H1 (cell line): ENCODE results near the gene NEGR1. TPM values are rescaled to one million over a fixed set of nuclear protein-coding genes. Genes with fewer than 3 reads are reported as not detected.

Experiments used
- CTCF ChIA-PET: fragments of 300-600 bp; sonication (Branson Sonifier 250); formaldehyde crosslinking; loops from one replicate; lab custom pipeline; 2021; ENCODE audit not compliant: partially characterized antibody; lab: Charles Lee
- POLR2A ChIA-PET: fragments of 300-600 bp; sonication (Branson Sonifier 250); formaldehyde crosslinking; loops from one replicate; lab custom pipeline; 2021; ENCODE audit warnings: inconsistent platforms; ENCODE audit not compliant: partially characterized antibody; lab: Charles Lee
- DNase-seq, 2 experiments: peaks; one replicate each; pipeline versions ENCODE4 v3.0.0 to v3.0.0-alpha.2; 2010 to 2022; ENCODE audit warnings: low spot score in 2 of 2, low read depth in 1 of 2, mixed read lengths in 1 of 2
- FAIRE-seq: peaks from 2 replicates; lab custom pipeline; 2011; peaks lifted over from hg19 to GRCh38; lab: Jason Lieb, UNC
- H2AFZ ChIP-seq: 2 replicates; pipeline ENCODE4 v1.8.1; 2012; ENCODE audit warnings: low read length, inconsistent platforms
- H2AK5ac ChIP-seq: 2 replicates; pipeline ENCODE4 v1.6.1; 2013; ENCODE audit warnings: low read depth, low read length
- H2BK120ac ChIP-seq: replicated peaks from 2 replicates; pipeline ENCODE3; 2013; ENCODE audit warnings: low read depth, low read length, inconsistent platforms
- H2BK12ac ChIP-seq: 2 replicates; pipeline ENCODE4 v1.6.1; 2013; ENCODE audit warnings: low read depth, low read length
- H2BK15ac ChIP-seq: 2 replicates; pipeline ENCODE4 v1.6.1; 2013; ENCODE audit warnings: low read length
- H2BK20ac ChIP-seq: 2 replicates; pipeline ENCODE4 v1.6.1; 2013; ENCODE audit warnings: low read length
- H2BK5ac ChIP-seq: 2 replicates; pipeline ENCODE4 v1.6.1; 2013; ENCODE audit warnings: low read depth, low read length
- H3K14ac ChIP-seq: 2 replicates; pipeline ENCODE4 v1.6.1; 2013; ENCODE audit warnings: inconsistent platforms; ENCODE audit not compliant: insufficient read length
- H3K18ac ChIP-seq: 2 replicates; pipeline ENCODE4 v1.6.1; 2013; ENCODE audit warnings: low read length; ENCODE audit errors: extremely low read depth
- H3K23ac ChIP-seq: 2 replicates; pipeline ENCODE4 v1.6.1; 2013; ENCODE audit warnings: inconsistent platforms; ENCODE audit not compliant: insufficient read length
- H3K23me2 ChIP-seq: 2 replicates; pipeline ENCODE4 v1.6.1; 2013; ENCODE audit warnings: low read depth, low read length
- H3K27ac ChIP-seq: 2 replicates; pipeline ENCODE4 v1.6.1; 2011; ENCODE audit warnings: low read depth, low read length, inconsistent platforms
- H3K27me3 ChIP-seq, 4 experiments: replicated peaks in 1 of 4; 1 replicate in 1 of 4; 2 replicates in 3 of 4; pipeline versions ENCODE4 v1.6.1 to v1.8.1; 2011 to 2013; ENCODE audit warnings: low read length in 3 of 4, mild to moderate bottlenecking in 3 of 4, inconsistent platforms in 2 of 4, mixed read lengths in 2 of 4, moderate library complexity in 1 of 4; ENCODE audit not compliant: control insufficient read depth in 3 of 4, insufficient read depth in 3 of 4; ENCODE audit errors: extremely low read depth in 1 of 4
- H3K36me3 ChIP-seq, 4 experiments: 2 replicates each; pipeline versions ENCODE4 v1.6.1 to v1.8.1; 2011 to 2013; ENCODE audit warnings: mild to moderate bottlenecking in 4 of 4, low read length in 3 of 4, moderate library complexity in 2 of 4, control low read depth in 1 of 4, inconsistent platforms in 1 of 4; ENCODE audit not compliant: insufficient read depth in 4 of 4, control insufficient read depth in 2 of 4
- H3K4ac ChIP-seq: replicated peaks from 2 replicates; pipeline ENCODE3; 2013; ENCODE audit warnings: low read length, low read depth, mixed read lengths, inconsistent platforms; ENCODE audit not compliant: insufficient read length
- H3K4me1 ChIP-seq, 4 experiments: replicated peaks in 1 of 4; 1 replicate in 1 of 4; 2 replicates in 3 of 4; pipeline versions ENCODE4 v1.6.1 to v1.8.1; 2011 to 2013; ENCODE audit warnings: low read length in 3 of 4, inconsistent platforms in 2 of 4, mixed read lengths in 1 of 4; ENCODE audit not compliant: insufficient read depth in 4 of 4, control insufficient read depth in 3 of 4
- H3K4me2 ChIP-seq, 2 experiments: 2 replicates each; pipeline versions ENCODE4 v1.6.1 to v1.8.1; 2011 to 2013; ENCODE audit warnings: low read depth in 2 of 2, low read length in 2 of 2, control low read depth in 1 of 2, inconsistent platforms in 1 of 2, mild to moderate bottlenecking in 1 of 2; ENCODE audit not compliant: insufficient read depth in 1 of 2
- H3K4me3 ChIP-seq, 4 experiments: fragments of 200-600, 300-600 bp in 1 of 4; sonication (generic), shearing (Covaris generic), sonication (Bioruptor Twin) in 1 of 4; 2 replicates each; pipeline versions ENCODE4 v1.5.1 to v1.8.1; 2011 to 2016; ENCODE audit warnings: low read length in 4 of 4, low read depth in 3 of 4, control low read depth in 2 of 4, inconsistent platforms in 2 of 4, mild to moderate bottlenecking in 2 of 4, mixed read lengths in 1 of 4, moderate library complexity in 1 of 4; ENCODE audit not compliant: insufficient read depth in 2 of 4; ENCODE audit errors: extremely low read depth in 1 of 4
- H3K56ac ChIP-seq: replicated peaks from 2 replicates; pipeline ENCODE3; 2013; ENCODE audit warnings: low read depth, mild to moderate bottlenecking, mixed read lengths, low read length, inconsistent platforms; ENCODE audit not compliant: insufficient read length
- H3K79me1 ChIP-seq: 2 replicates; pipeline ENCODE4 v1.6.1; 2013; ENCODE audit warnings: low read depth, low read length, control low read depth
- H3K79me2 ChIP-seq, 2 experiments: 2 replicates each; pipeline versions ENCODE4 v1.6.1 to v1.8.1; 2012 to 2013; ENCODE audit warnings: low read length in 2 of 2, mild to moderate bottlenecking in 2 of 2, inconsistent platforms in 1 of 2; ENCODE audit not compliant: insufficient read depth in 2 of 2, control insufficient read depth in 1 of 2
- H3K9ac ChIP-seq, 4 experiments: replicated peaks in 1 of 4; 1 replicate in 1 of 4; 2 replicates in 3 of 4; pipeline versions ENCODE4 v1.6.1 to v1.8.1; 2011 to 2013; ENCODE audit warnings: low read depth in 3 of 4, low read length in 3 of 4, control low read depth in 2 of 4, mild to moderate bottlenecking in 2 of 4, moderate library complexity in 2 of 4, inconsistent platforms in 1 of 4; ENCODE audit errors: extremely low read depth in 1 of 4
- H3K9me3 ChIP-seq, 2 experiments: 2 replicates each; pipeline versions ENCODE4 v1.6.1 to v1.8.1; 2012 to 2013; ENCODE audit warnings: mild to moderate bottlenecking in 2 of 2, moderate library complexity in 2 of 2, control low read depth in 1 of 2, inconsistent platforms in 1 of 2, low read depth in 1 of 2, low read length in 1 of 2, mixed read lengths in 1 of 2; ENCODE audit not compliant: insufficient read depth in 2 of 2
- H4K20me1 ChIP-seq, 2 experiments: replicated peaks in 1 of 2; 2 replicates each; pipeline versions ENCODE3 to v1.8.1; 2011 to 2013; ENCODE audit warnings: inconsistent platforms in 2 of 2, low read length in 2 of 2, mild to moderate bottlenecking in 1 of 2; ENCODE audit not compliant: insufficient read depth in 2 of 2, control insufficient read depth in 1 of 2
- H4K5ac ChIP-seq: 2 replicates; pipeline ENCODE4 v1.6.1; 2013; ENCODE audit warnings: low read length, low read depth, mixed read lengths, inconsistent platforms; ENCODE audit not compliant: insufficient read length
- H4K8ac ChIP-seq: 2 replicates; pipeline ENCODE4 v1.8.0; 2013; ENCODE audit warnings: mild to moderate bottlenecking, moderate library complexity, low read length, inconsistent platforms; ENCODE audit not compliant: insufficient read depth; ENCODE audit errors: extremely low read depth
- H4K91ac ChIP-seq: replicated peaks from 2 replicates; pipeline ENCODE3; 2013; ENCODE audit warnings: low read length, mixed read lengths, inconsistent platforms; ENCODE audit not compliant: insufficient read length
- BACH1 ChIP-seq: IDR thresholded peaks from 2 replicates; pipeline ENCODE4 v1.6.1; 2012; ENCODE audit warnings: low read length, improper control_type of control experiment
- BCL11A ChIP-seq, 2 experiments: IDR thresholded peaks; one replicate each; pipeline ENCODE4 v1.6.1; 2011; ENCODE audit warnings: low read depth in 2 of 2, low read length in 2 of 2, mild to moderate bottlenecking in 2 of 2
- CTBP2 ChIP-seq: IDR thresholded peaks from 2 replicates; pipeline ENCODE4 v1.7.0; 2011; ENCODE audit warnings: borderline replicate concordance, mild to moderate bottlenecking, moderate library complexity, mixed read lengths, low read length; ENCODE audit not compliant: insufficient read depth, insufficient read length
- KDM1A ChIP-seq: fragments of 200-600, 300-600 bp; sonication (generic); IDR thresholded peaks from 2 replicates; pipeline ENCODE4 v1.7.1; 2016; ENCODE audit warnings: mild to moderate bottlenecking, low read length, borderline replicate concordance
- KDM4A ChIP-seq: IDR thresholded peaks from one replicate; pipeline ENCODE4 v1.7.1; 2012; ENCODE audit warnings: low read depth, mild to moderate bottlenecking, moderate library complexity, low read length, inconsistent platforms; ENCODE audit not compliant: severe bottlenecking
- NANOG ChIP-seq: IDR thresholded peaks from 2 replicates; pipeline ENCODE4 v1.6.1; 2011; ENCODE audit warnings: low read length, low read depth, mild to moderate bottlenecking, inconsistent platforms; ENCODE audit not compliant: insufficient read depth, poor library complexity, severe bottlenecking
- RFX5 ChIP-seq: IDR thresholded peaks from 2 replicates; pipeline ENCODE4 v1.6.1; 2011; ENCODE audit warnings: low read depth, low read length, improper control_type of control experiment, borderline replicate concordance
- SP4 ChIP-seq: IDR thresholded peaks from 2 replicates; pipeline ENCODE4 v1.6.1; 2012; ENCODE audit warnings: low read length, inconsistent platforms
- WGBS, 2 experiments: shearing (Covaris generic) in 1 of 2; methylation state at CpG; one replicate each; pipeline versions ENCODE4 v1.1.6 to v1.1.7; 2013 to 2015; ENCODE audit warnings: low lambda C conversion rate in 2 of 2, mixed read lengths in 2 of 2, inconsistent platforms in 1 of 2, low coverage in 1 of 2, missing lambda C conversion rate in 1 of 2; ENCODE audit not compliant: insufficient replicate concordance in 2 of 2, insufficient coverage in 1 of 2, insufficient read length in 1 of 2; ENCODE audit errors: extremely low coverage in 1 of 2, missing lambda C conversion rate in 1 of 2; 5-methylcytosine and 5-hydroxymethylcytosine counted together
- polyA plus RNA-seq, 7 experiments: library from polyadenylated mRNA; depleted of rRNA in 3 of 7; stranded (reverse) in 5 of 7; unstranded in 2 of 7; fragments of >200 nt in 5 of 7; fragments of 200-250 nt in 2 of 7; gene quantifications; 1 replicate in 5 of 7; 2 replicates in 1 of 7; 4 replicates in 1 of 7; pipeline versions ENCODE4 v1.2.1 to v1.2.3, GENCODE V29; 2011 to 2013; ENCODE audit warnings: missing spikeins in 2 of 7, mixed read lengths in 2 of 7
- total RNA-seq: library from RNA; stranded (reverse); fragmentation: NEBNext Ultra II Directional; extraction: Animal tissue kit (Norgen Biotek cat#: 25700); gene quantifications from 2 replicates; pipeline ENCODE4 v1.2.1, GENCODE V29; 2021
- TF ChIP-seq, protein P1 (sequence below): IDR thresholded peaks from 2 replicates; pipeline ENCODE4 v1.6.1; 2011; ENCODE audit warnings: low read depth, mild to moderate bottlenecking, low read length; ENCODE audit not compliant: insufficient read depth
- TF ChIP-seq, protein P2 (sequence below), 3 experiments: IDR thresholded peaks; 1 replicate in 2 of 3; 2 replicates in 1 of 3; pipeline versions ENCODE4 v1.5.1 to v1.6.1; 2011; ENCODE audit warnings: low read length in 3 of 3, mild to moderate bottlenecking in 3 of 3, inconsistent platforms in 2 of 3, low read depth in 1 of 3, moderate library complexity in 1 of 3; ENCODE audit not compliant: insufficient read depth in 1 of 3; ENCODE audit errors: control extremely low read depth in 1 of 3

Gene NEGR1
- total and polyA plus RNA-seq, 2 of the 8 experiments (the other 6 are each of a cell fraction or from before 2014, with no cell fraction given), result 0.71 to 1.3 TPM

DNA sequence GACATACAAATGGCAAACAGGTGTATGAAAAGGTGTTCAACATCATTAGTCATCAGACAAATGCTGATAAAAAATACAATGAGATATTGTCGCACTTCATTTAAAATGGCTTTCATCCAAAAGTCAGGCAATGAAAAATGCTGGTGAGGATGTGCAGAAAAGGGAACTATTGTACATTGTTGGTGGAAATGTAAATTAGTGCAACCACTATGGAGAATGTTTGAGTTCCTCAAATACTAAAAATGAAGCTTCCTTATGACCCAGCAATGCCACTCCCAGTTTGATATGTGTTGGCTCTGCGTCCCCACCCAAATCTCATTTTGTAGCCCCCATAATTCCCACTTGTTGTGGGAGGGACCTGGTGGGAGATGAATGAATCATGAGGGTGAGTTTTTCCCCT, 891.8 kb downstream of the NEGR1 start:
- H4K91ac ChIP-seq, result no peak overlapping the region
- H2BK20ac ChIP-seq, result no peak overlapping the region
- H3K79me2 ChIP-seq, result no peaks in the 10 kb centered on the region
- no peak overlapping the region for H3K9ac ChIP-seq
- no peak overlapping the region for H2AFZ ChIP-seq
- no peak overlapping the region for H2BK120ac ChIP-seq
- no peak overlapping the region for H3K4me2 ChIP-seq
- WGBS, 2 experiments, result 92% methylated on average over 2 of the region's 2 CpGs; no CpG with 5 or more reads in 1 of the 2 experiments
- no peak overlapping the region for H2BK5ac ChIP-seq
- H3K9me3 ChIP-seq, result peaks cover 3 to 8% of the 10 kb centered on the region in 2 experiments; a peak in 2 of 4 replicates
- POLR2A ChIA-PET, result no interaction called here
- H2BK12ac ChIP-seq, result no peak overlapping the region
- H4K5ac ChIP-seq, result no peak overlapping the region
- H3K23me2 ChIP-seq, result no peaks in the 10 kb centered on the region
- DNase-seq (no peak), FAIRE-seq (no peak)
- no peaks in the 10 kb centered on the region for H3K79me1 ChIP-seq
- no peak overlapping the region for H4K8ac ChIP-seq
- no peak overlapping the region for H3K14ac ChIP-seq
- CTCF ChIA-PET, result interaction anchor here (0.8 kb wide), 1 partner anchor 33 kb away, joined by 3 read pairs; no protein-coding TSS in a partner anchor
- no peaks in the 10 kb centered on the region for H3K36me3 ChIP-seq
- no peak overlapping the region for H3K4me3 ChIP-seq
- H4K20me1 ChIP-seq, result peaks cover 0 to 2% of the 10 kb centered on the region in 2 experiments
- H3K4ac ChIP-seq, result no peak overlapping the region
- peaks cover 0 to 5% (median under 1%) of the 10 kb centered on the region in 4 experiments; a peak in 1 of 7 replicates for H3K4me1 ChIP-seq
- no peak overlapping the region for H3K27ac ChIP-seq
- H3K27me3 ChIP-seq, result peaks cover 0 to 12% (median 4%) of the 10 kb centered on the region in 4 experiments; a peak in 3 of 7 replicates
- H3K23ac ChIP-seq, result no peak overlapping the region
- no peak overlapping the region for H2BK15ac ChIP-seq
- no peak overlapping the region for H2AK5ac ChIP-seq
- H3K56ac ChIP-seq, result no peak overlapping the region
- no peak overlapping the region for H3K18ac ChIP-seq
- no peak for TF ChIP-seq BCL11A (IDR thresholded peaks at IDR 0.05; ENCODE audit: low read depth in 2 of 2, low read length in 2 of 2)
- no peak for TF ChIP-seq CTBP2
- TF ChIP-seq NANOG, result no peak
- no peak for TF ChIP-seq SP4
- no peak for TF ChIP-seq BACH1
- TF ChIP-seq RFX5, result no peak
- TF ChIP-seq, protein P1, sequence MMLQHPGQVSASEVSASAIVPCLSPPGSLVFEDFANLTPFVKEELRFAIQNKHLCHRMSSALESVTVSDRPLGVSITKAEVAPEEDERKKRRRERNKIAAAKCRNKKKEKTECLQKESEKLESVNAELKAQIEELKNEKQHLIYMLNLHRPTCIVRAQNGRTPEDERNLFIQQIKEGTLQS, result no peak
- no peak for TF ChIP-seq KDM4A
- TF ChIP-seq, protein P2, sequence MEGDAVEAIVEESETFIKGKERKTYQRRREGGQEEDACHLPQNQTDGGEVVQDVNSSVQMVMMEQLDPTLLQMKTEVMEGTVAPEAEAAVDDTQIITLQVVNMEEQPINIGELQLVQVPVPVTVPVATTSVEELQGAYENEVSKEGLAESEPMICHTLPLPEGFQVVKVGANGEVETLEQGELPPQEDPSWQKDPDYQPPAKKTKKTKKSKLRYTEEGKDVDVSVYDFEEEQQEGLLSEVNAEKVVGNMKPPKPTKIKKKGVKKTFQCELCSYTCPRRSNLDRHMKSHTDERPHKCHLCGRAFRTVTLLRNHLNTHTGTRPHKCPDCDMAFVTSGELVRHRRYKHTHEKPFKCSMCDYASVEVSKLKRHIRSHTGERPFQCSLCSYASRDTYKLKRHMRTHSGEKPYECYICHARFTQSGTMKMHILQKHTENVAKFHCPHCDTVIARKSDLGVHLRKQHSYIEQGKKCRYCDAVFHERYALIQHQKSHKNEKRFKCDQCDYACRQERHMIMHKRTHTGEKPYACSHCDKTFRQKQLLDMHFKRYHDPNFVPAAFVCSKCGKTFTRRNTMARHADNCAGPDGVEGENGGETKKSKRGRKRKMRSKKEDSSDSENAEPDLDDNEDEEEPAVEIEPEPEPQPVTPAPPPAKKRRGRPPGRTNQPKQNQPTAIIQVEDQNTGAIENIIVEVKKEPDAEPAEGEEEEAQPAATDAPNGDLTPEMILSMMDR (IDR thresholded peaks at IDR 0.05; ENCODE audit: control extremely low read depth in 1 of 3, insufficient read depth in 1 of 3, low read depth in 1 of 3, low read length in 3 of 3), result no peak
- TF ChIP-seq KDM1A, result no peak
